OCI-LY3 (cell line): Measurements from ENCODE around the gene ATXN7.

Experiments used
- CTCF ChIP-seq: fragments of 200-600, 300-600 bp; sonication (generic); IDR thresholded peaks from 2 replicates; pipeline ENCODE4 v1.5.1; 2014; ENCODE audit warnings: antibody characterized with exemption, low read length, low read depth
- EZH2phosphoT487 ChIP-seq: fragments of 200-600 bp; shearing (Covaris generic); IDR thresholded peaks from 2 replicates; pipeline ENCODE4 v1.6.1; 2018; ENCODE audit warnings: antibody characterized with exemption, mixed run types, low read depth

- TF ChIP-seq CTCF (no peak), EZH2phosphoT487 (no peak)
Observed at GRCh38 chr3:64010199-64010598, 146.5 kb downstream of the ATXN7 start.
